Uterus (tissue), 2 donors: ENCODE data around the gene AGBL5.

Experiments used
- POLR2A ChIP-seq, 2 donors: fragments of 450-650 bp; IDR thresholded peaks; one replicate each; pipeline ENCODE4 v1.6.1; 2016; ENCODE audit warnings: antibody characterized with exemption in 2 of 2, mild to moderate bottlenecking in 1 of 2, moderate library complexity in 1 of 2
- TF ChIP-seq, protein P1 (sequence below), 4 experiments: fragments of 200-600 bp in 2 of 4; fragments of 450-650 bp in 2 of 4; sonication (generic) in 2 of 4; IDR thresholded peaks; one replicate each; pipeline ENCODE4 v1.5.1; 2016 to 2019; ENCODE audit warnings: antibody characterized with exemption in 4 of 4, mild to moderate bottlenecking in 2 of 4, moderate library complexity in 1 of 4

DNA sequence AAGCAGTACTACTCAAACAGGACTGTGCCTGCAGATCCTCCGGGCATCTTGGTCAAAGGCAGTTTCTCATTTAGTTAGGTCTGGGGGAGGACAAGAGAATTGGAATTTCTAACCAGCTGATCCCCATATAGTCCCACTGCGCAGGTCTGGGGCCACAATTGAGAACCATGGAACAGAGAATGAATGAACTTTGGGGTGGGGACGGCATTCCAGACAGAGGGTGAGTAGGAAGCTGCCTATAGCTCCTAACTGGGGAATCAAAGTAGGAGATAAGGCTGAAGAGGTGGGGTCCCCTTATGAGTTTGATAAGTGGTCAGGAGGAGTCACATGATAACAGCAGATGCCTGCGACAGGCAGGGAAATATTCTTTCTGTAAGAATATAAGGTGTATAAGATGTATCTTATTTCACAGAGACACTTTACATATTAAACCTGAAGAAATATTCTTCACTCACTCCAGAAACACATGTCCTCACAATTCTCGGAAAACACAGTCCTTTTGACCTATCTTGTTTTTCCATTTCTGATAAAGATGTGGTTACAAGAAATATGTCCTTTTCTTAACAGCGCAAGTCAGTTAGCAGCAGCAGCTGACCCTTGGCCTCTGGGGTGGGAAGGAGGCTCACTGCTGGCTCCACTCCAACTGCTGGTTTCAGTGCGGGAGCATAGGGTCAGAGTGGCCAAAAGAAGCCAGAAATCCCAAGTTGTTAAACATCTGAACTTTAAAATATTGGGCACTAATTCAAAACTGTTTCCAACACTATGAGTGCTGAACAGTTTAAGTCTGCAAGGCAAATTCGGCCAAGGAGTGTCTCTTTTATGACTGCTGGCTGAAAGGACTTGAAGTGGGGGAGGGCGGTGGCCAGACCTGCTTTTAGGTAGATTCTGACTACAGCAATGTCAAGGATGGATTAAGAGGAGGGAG lies 31.3 kb upstream of the AGBL5 start:
- TF ChIP-seq POLR2A (IDR thresholded peaks at IDR 0.05): no peak
- TF ChIP-seq, protein P1, sequence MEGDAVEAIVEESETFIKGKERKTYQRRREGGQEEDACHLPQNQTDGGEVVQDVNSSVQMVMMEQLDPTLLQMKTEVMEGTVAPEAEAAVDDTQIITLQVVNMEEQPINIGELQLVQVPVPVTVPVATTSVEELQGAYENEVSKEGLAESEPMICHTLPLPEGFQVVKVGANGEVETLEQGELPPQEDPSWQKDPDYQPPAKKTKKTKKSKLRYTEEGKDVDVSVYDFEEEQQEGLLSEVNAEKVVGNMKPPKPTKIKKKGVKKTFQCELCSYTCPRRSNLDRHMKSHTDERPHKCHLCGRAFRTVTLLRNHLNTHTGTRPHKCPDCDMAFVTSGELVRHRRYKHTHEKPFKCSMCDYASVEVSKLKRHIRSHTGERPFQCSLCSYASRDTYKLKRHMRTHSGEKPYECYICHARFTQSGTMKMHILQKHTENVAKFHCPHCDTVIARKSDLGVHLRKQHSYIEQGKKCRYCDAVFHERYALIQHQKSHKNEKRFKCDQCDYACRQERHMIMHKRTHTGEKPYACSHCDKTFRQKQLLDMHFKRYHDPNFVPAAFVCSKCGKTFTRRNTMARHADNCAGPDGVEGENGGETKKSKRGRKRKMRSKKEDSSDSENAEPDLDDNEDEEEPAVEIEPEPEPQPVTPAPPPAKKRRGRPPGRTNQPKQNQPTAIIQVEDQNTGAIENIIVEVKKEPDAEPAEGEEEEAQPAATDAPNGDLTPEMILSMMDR (IDR thresholded peaks at IDR 0.05): no peak
